Measurements from ENCODE around the gene PRDM11. TPM values are rescaled to one million over a fixed set of nuclear protein-coding genes. Genes with fewer than 3 reads are reported as not detected.

PRDM11 gene
- total and polyA plus RNA-seq, 10 of the 15 experiments (the other 5 are each of a cell fraction or from before 2014, with no cell fraction given): 0.03 to 2.4 (median 0.53) TPM

- no peaks in the 10 kb centered on the region for H3K27me3 ChIP-seq (replicated peaks in 1 of 2; ENCODE audit: control insufficient read depth in 2 of 2, insufficient read depth in 2 of 2, low read length in 1 of 2)
- H3K79me2 ChIP-seq (ENCODE audit: control insufficient read depth, insufficient read depth, low read length): no peaks in the 10 kb centered on the region
- 47% methylated on average over 2 of the region's 2 CpGs for WGBS (ENCODE audit: insufficient coverage, insufficient replicate concordance, low lambda C conversion rate, missing lambda C conversion rate)
- in situ Hi-C loops (cut with MboI): no loop called here
- ChIA-PET CTCF (interaction anchor here (0.6 kb wide), 1 partner anchor 15 kb away, joined by 3 read pairs; no protein-coding TSS in a partner anchor), RAD21 (ENCODE audit: unreplicated experiment) (no interaction called here), POLR2A (no interaction called here), SMC1A (ENCODE audit: uncharacterized antibody, unreplicated experiment) (no interaction called here)
- TF ChIP-seq ATF3 (IDR thresholded peaks at IDR 0.05; ENCODE audit: borderline replicate concordance, extremely low read depth, low read depth, low read length) (no peak), MXI1 (IDR thresholded peaks at IDR 0.05; ENCODE audit: low read depth, low read length) (no peak), KDM1A (IDR thresholded peaks at IDR 0.05; ENCODE audit: borderline replicate concordance) (no peak), EED (IDR thresholded peaks at IDR 0.05; ENCODE audit: low read depth) (no peak), CBFB (IDR thresholded peaks at IDR 0.05; ENCODE audit: low read depth) (no peak), FOS (IDR thresholded peaks at IDR 0.05; ENCODE audit: borderline replicate concordance, extremely low read depth, insufficient read length) (no peak), NBN (IDR thresholded peaks at IDR 0.05) (no peak), MEF2A (IDR thresholded peaks at IDR 0.05; ENCODE audit: insufficient read depth, low read depth, low read length) (no peak), PBX3 (IDR thresholded peaks at IDR 0.05; ENCODE audit: insufficient replicate concordance, low read depth, low read length) (no peak), SKIL (IDR thresholded peaks at IDR 0.05; ENCODE audit: low read depth, poor library complexity, severe bottlenecking) (no peak), MTA2 (IDR thresholded peaks at IDR 0.05; ENCODE audit: low read depth) (no peak), REST (IDR thresholded peaks at IDR 0.05; ENCODE audit: low read depth, low read length) (no peak)
- H3K4me1 ChIP-seq (ENCODE audit: control insufficient read depth, insufficient read depth, low read length): peaks cover 4% of the 10 kb centered on the region
- H3K36me3 ChIP-seq (ENCODE audit: control insufficient read depth in 2 of 2, insufficient read depth in 2 of 2, low read length in 1 of 2): no peaks in the 10 kb centered on the region
- DNase-seq (ENCODE audit: low read depth, low spot score) (no peak), FAIRE-seq (no peak), ATAC-seq (no peak)
- H3K4me2 ChIP-seq (ENCODE audit: control insufficient read depth, insufficient read depth): no peak overlapping the region
- no peak overlapping the region for H3K27ac ChIP-seq (ENCODE audit: control insufficient read depth, insufficient read depth)
- no peak overlapping the region for H3K9ac ChIP-seq (ENCODE audit: control insufficient read depth, insufficient read depth, low read length)
- H4K20me1 ChIP-seq (ENCODE audit: control insufficient read depth, insufficient read depth): no peaks in the 10 kb centered on the region
- H3K4me3 ChIP-seq: no peak overlapping the region
- no peaks in the 10 kb centered on the region for H3K9me3 ChIP-seq (replicated peaks; ENCODE audit: control insufficient read depth, insufficient read depth, low read length)
- no peak overlapping the region for H2AFZ ChIP-seq (ENCODE audit: control insufficient read depth, low read depth, low read length)
- intact Hi-C loops (cut with micrococcal nuclease; ENCODE audit: unreplicated experiment): no loop called here
- BruUV-seq (replicated peaks): no TSS peak
Observed at GRCh38 chr11:45217991-45218390, 71.6 kb downstream of the PRDM11 start.
